ENCODE results near the gene RNF208. TPM values are rescaled to one million over a fixed set of nuclear protein-coding genes. Genes with fewer than 3 reads are reported as not detected.
A peak's percentile ranks its signal among the peaks of the same experiment; 100 is the strongest.

Gene RNF208
- total and polyA plus RNA-seq, 2 experiments from 2014 or later: 1.4 to 5.6 TPM

GRCh38 chr9:137198902-137199283 is 23.1 kb downstream of the RNF208 start:
- Histone ChIP-seq H3K9me2 (ENCODE audit: insufficient read depth) (no peaks in the 10 kb centered on the region), H3K27ac (ENCODE audit: low read depth) (no peak overlapping the region), H2AFZ (no peak overlapping the region), H3K4me3 (peak overlapping the region; percentile 55; the same call in 1 of the 2 replicates), H3K27me3 (ENCODE audit: insufficient read depth) (no peaks in the 10 kb centered on the region), H3K36me3 (ENCODE audit: insufficient read depth) (no peaks in the 10 kb centered on the region), H3K4me2 (peak overlapping the region; percentile 87), H3K4me1 (ENCODE audit: insufficient read depth) (peaks cover 16% of the 10 kb centered on the region; the same call in 1 of the 2 replicates), H4K20me1 (replicated peaks; ENCODE audit: insufficient read depth) (peaks cover 4% of the 10 kb centered on the region), H3F3A (replicated peaks; ENCODE audit: low read depth) (peaks cover 15% of the 10 kb centered on the region; the same call in 1 of the 2 replicates), H3K79me2 (replicated peaks; ENCODE audit: insufficient read depth) (peaks cover 63% of the 10 kb centered on the region)
- Mint-ChIP-seq H3K4me3 (peak overlapping the region; percentile 43; the same call in 2 of the 3 replicates), H3K36me3 (ENCODE audit: low read depth) (no peaks in the 10 kb centered on the region; the same call in 2 of the 3 replicates), H3K4me1 (peaks cover 26% of the 10 kb centered on the region), H3K9me3 (no peaks in the 10 kb centered on the region; the same call in 2 of the 3 replicates), H3K27me3 (ENCODE audit: insufficient read depth, low read depth, poor library complexity) (peaks cover 7% of the 10 kb centered on the region), H3K27ac (no peak overlapping the region)
- TF ChIP-seq CTCF (conservative IDR thresholded peaks at IDR 0.05; ENCODE audit: low read depth in 2 of 2) (no peak), NANOG (IDR thresholded peaks at IDR 0.05; ENCODE audit: borderline replicate concordance) (no peak), ZNF331 (CRISPR knock-in tag; IDR thresholded peaks at IDR 0.05; ENCODE audit: low read depth) (no peak), JUNB (IDR thresholded peaks at IDR 0.05; ENCODE audit: unreplicated experiment) (no peak), EZH2phosphoT487 (IDR thresholded peaks at IDR 0.05; ENCODE audit: unreplicated experiment) (no peak), EZH2 (IDR thresholded peaks at IDR 0.05; ENCODE audit: low read depth, unreplicated experiment) (no peak), ZNF462 (CRISPR knock-in tag; IDR thresholded peaks at IDR 0.05) (no peak), REST (IDR thresholded peaks at IDR 0.05; ENCODE audit: unreplicated experiment) (no peak), POLR2AphosphoS5 (IDR thresholded peaks at IDR 0.05; ENCODE audit: low read depth) (no peak), STAT1 (IDR thresholded peaks at IDR 0.05; ENCODE audit: unreplicated experiment) (no peak), ZNF114 (CRISPR knock-in tag; IDR thresholded peaks at IDR 0.05) (no peak), ETS1 (IDR thresholded peaks at IDR 0.05) (no peak), CREB1 (CRISPR knock-in tag; IDR thresholded peaks at IDR 0.05; ENCODE audit: low read depth) (no peak)
- DNase-seq (ENCODE audit: low spot score) (no peak), ATAC-seq (no peak)

Data from GM23338 (cell line).